ENCODE data around the gene PKP1.

PKP1 gene

GRCh38 chr1:201332021-201332420 is 48.7 kb downstream of the PKP1 start:
- TF ChIP-seq CTCF (IDR thresholded peaks at IDR 0.05; ENCODE audit: borderline replicate concordance, insufficient read depth, low read depth, low read length) = no peak
- H3K4me3 ChIP-seq (ENCODE audit: low read depth, low read length) = no peak overlapping the region

- H3K4me3 ChIP-seq (ENCODE audit: low read depth, low read length) = no peak overlapping the region
- no peak for TF ChIP-seq CTCF (IDR thresholded peaks at IDR 0.05; ENCODE audit: borderline replicate concordance, insufficient read depth, low read depth, low read length)
These were observed 49.5 kb downstream of the PKP1 start for GRCh38 chr1:201332616-201333335.

GRCh38 chr1:201334325-201335173 is 51.2 kb downstream of the PKP1 start:
- no peak for TF ChIP-seq CTCF (IDR thresholded peaks at IDR 0.05; ENCODE audit: borderline replicate concordance, insufficient read depth, low read depth, low read length)
- no peak overlapping the region for H3K4me3 ChIP-seq (ENCODE audit: low read depth, low read length)

- no peak overlapping the region for H3K4me3 ChIP-seq (ENCODE audit: low read depth, low read length)
- TF ChIP-seq CTCF (IDR thresholded peaks at IDR 0.05; ENCODE audit: borderline replicate concordance, insufficient read depth, low read depth, low read length) = no peak
These were observed 52.0 kb downstream of the PKP1 start for GRCh38 chr1:201335174-201335870.

- no peak for TF ChIP-seq CTCF (IDR thresholded peaks at IDR 0.05; ENCODE audit: borderline replicate concordance, insufficient read depth, low read depth, low read length)
- H3K4me3 ChIP-seq (ENCODE audit: low read depth, low read length) = no peak overlapping the region
These were observed 52.6 kb downstream of the PKP1 start for GRCh38 chr1:201335901-201336300.

GRCh38 chr1:201336711-201337450 is 53.6 kb downstream of the PKP1 start:
- no peak for TF ChIP-seq CTCF (IDR thresholded peaks at IDR 0.05; ENCODE audit: borderline replicate concordance, insufficient read depth, low read depth, low read length)
- no peak overlapping the region for H3K4me3 ChIP-seq (ENCODE audit: low read depth, low read length)

Measured in GM12875 (cell line).